Measurements from ENCODE around the gene WDR46. TPM values are rescaled to one million over a fixed set of nuclear protein-coding genes. Genes with fewer than 3 reads are reported as not detected.

Gene WDR46
- total and polyA plus RNA-seq, 2 donors (not counting 3 experiments of a cell fraction or from before 2014, with no cell fraction given): 61.4 to 71.2 TPM

DNA sequence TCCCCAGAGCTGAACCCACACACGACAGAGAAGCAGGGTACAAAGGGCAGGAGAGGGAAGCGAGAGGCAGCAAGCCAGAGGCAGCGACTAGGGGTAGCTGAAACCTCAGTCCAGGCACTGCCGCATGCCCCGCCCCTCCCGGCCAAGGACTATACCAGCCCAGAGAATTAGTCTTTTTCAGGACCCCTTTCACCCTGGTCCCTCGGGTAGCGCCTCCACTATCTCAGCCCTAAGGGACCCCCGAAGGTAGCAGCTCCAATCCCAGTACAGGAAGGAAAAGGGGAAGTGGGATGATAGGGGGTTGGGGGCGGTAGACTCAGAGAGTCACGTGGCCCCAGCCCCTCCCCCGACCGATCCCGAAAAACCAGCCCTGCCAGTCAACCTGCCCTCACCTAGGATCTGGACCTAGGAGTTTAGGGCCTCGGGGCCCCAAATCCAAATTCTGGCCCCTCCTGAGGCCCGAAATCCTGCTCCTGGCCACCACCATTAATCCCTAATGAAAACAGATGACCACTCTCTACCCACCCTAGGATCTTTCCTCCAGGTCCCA is 8.4 kb upstream of the WDR46 start:
- intact Hi-C loops (cut with micrococcal nuclease) (no loop called here), dilution Hi-C loops (cut with MboI; ENCODE audit: extremely low pct_ligation_motif_present, low sequenced_read_pairs) (no loop called here)
- Histone ChIP-seq H3K4me2 (ENCODE audit: insufficient read depth, low read length) (peak overlapping the region; percentile 71), H3K27ac (ENCODE audit: insufficient read depth, low read depth, low read length) (peak overlapping the region; percentile 51), H3K27me3 (ENCODE audit: control insufficient read depth in 2 of 2, insufficient read depth in 2 of 2, low read length in 2 of 2) (no peaks in the 10 kb centered on the region), H3K4me1 (ENCODE audit: control insufficient read depth, extremely low read depth, insufficient read depth, low read length) (peaks cover 13% of the 10 kb centered on the region), H3K9ac (replicated peaks; ENCODE audit: extremely low read depth, insufficient read depth, low read length) (peak overlapping the region; percentile 53), H3K9me3 (replicated peaks; ENCODE audit: control insufficient read depth, insufficient read depth, low read length) (no peaks in the 10 kb centered on the region), H3K9me1 (replicated peaks; ENCODE audit: control insufficient read depth, extremely low read depth, insufficient read depth, low read length) (no peaks in the 10 kb centered on the region), H3K4me3 (replicated peaks in 1 of 3; ENCODE audit: insufficient read depth in 1 of 3, low read depth in 1 of 3, low read length in 3 of 3) (peak overlapping the region; percentile 46 to 82 (median 50)), H3K36me3 (ENCODE audit: control insufficient read depth in 2 of 2, extremely low read depth in 1 of 2, insufficient read depth in 2 of 2, low read length in 2 of 2) (peaks cover 2 to 22% of the 10 kb centered on the region in 2 experiments), H2AFZ (ENCODE audit: low read depth, low read length) (peak overlapping the region; percentile 11), H3K79me2 (ENCODE audit: control insufficient read depth, insufficient read depth, low read length) (peaks cover 16% of the 10 kb centered on the region), H4K20me1 (replicated peaks; ENCODE audit: control insufficient read depth, extremely low read depth, insufficient read depth, low read length) (no peaks in the 10 kb centered on the region)
- peak; percentile 23 for DNase-seq (ENCODE audit: low read depth, low spot score)
- peak; percentile 77 for FAIRE-seq
- BruUV-seq (replicated peaks): no TSS peak
- CTCF ChIA-PET: interaction anchor here (2.0 to 3.3 kb wide), 2 partner anchors 8 to 20 kb away, joined by 6 to 39 read pairs; partner anchors contain the start of genes B3GALT4, PFDN6 and WDR46
- TF ChIP-seq GATA2 (IDR thresholded peaks at IDR 0.05; ENCODE audit: insufficient read depth, insufficient read length, low read depth, low read length) (no peak), FOS (IDR thresholded peaks at IDR 0.05; ENCODE audit: borderline replicate concordance, insufficient read depth, low read length) (no peak), MYC (IDR thresholded peaks at IDR 0.05; ENCODE audit: low read depth, low read length) (no peak), POLR2A (IDR thresholded peaks at IDR 0.05; ENCODE audit: low read depth, low read length) (no peak)
- TF ChIP-seq, protein P1, sequence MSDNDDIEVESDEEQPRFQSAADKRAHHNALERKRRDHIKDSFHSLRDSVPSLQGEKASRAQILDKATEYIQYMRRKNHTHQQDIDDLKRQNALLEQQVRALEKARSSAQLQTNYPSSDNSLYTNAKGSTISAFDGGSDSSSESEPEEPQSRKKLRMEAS (IDR thresholded peaks at IDR 0.05; ENCODE audit: insufficient read depth, insufficient read length): peak; percentile 20
- POLR2A ChIA-PET: interaction anchor here (0.6 to 1.6 kb wide), 3 partner anchors 8 to 20 kb away, joined by 4 to 9 read pairs (median 5); partner anchors contain the start of genes B3GALT4, WDR46 and ZBTB22

GRCh38 chr6:33296797-33297405 is 7.9 kb upstream of the WDR46 start:
- Histone ChIP-seq H3K79me2 (ENCODE audit: control insufficient read depth, insufficient read depth, low read length) (peaks cover 16% of the 10 kb centered on the region), H4K20me1 (replicated peaks; ENCODE audit: control insufficient read depth, extremely low read depth, insufficient read depth, low read length) (no peaks in the 10 kb centered on the region), H3K4me1 (ENCODE audit: control insufficient read depth, extremely low read depth, insufficient read depth, low read length) (peaks cover 13% of the 10 kb centered on the region), H3K27me3 (ENCODE audit: control insufficient read depth in 2 of 2, insufficient read depth in 2 of 2, low read length in 2 of 2) (no peaks in the 10 kb centered on the region), H3K4me2 (ENCODE audit: insufficient read depth, low read length) (peak overlapping the region; percentile 71), H3K27ac (ENCODE audit: insufficient read depth, low read depth, low read length) (no peak overlapping the region), H3K9ac (replicated peaks; ENCODE audit: extremely low read depth, insufficient read depth, low read length) (no peak overlapping the region), H3K4me3 (replicated peaks in 1 of 3; ENCODE audit: insufficient read depth in 1 of 3, low read depth in 1 of 3, low read length in 3 of 3) (peak overlapping the region in 2 of 3 experiments; percentile 50 to 82), H3K36me3 (ENCODE audit: control insufficient read depth in 2 of 2, extremely low read depth in 1 of 2, insufficient read depth in 2 of 2, low read length in 2 of 2) (peaks cover 4 to 27% of the 10 kb centered on the region in 2 experiments), H3K9me1 (replicated peaks; ENCODE audit: control insufficient read depth, extremely low read depth, insufficient read depth, low read length) (no peaks in the 10 kb centered on the region), H3K9me3 (replicated peaks; ENCODE audit: control insufficient read depth, insufficient read depth, low read length) (no peaks in the 10 kb centered on the region), H2AFZ (ENCODE audit: low read depth, low read length) (no peak overlapping the region)
- intact Hi-C loops (cut with micrococcal nuclease) (no loop called here), dilution Hi-C loops (cut with MboI; ENCODE audit: extremely low pct_ligation_motif_present, low sequenced_read_pairs) (no loop called here)
- POLR2A ChIA-PET: interaction anchor here (0.8 to 1.6 kb wide), 2 partner anchors 20 to 21 kb away, joined by 4 to 5 read pairs; partner anchors contain the start of genes B3GALT4 and ZBTB22
- CTCF ChIA-PET: interaction anchor here (2.0 to 3.3 kb wide), 2 partner anchors 8 to 19 kb away, joined by 6 to 39 read pairs; partner anchors contain the start of genes B3GALT4, PFDN6 and WDR46
- TF ChIP-seq GATA2 (IDR thresholded peaks at IDR 0.05; ENCODE audit: insufficient read depth, insufficient read length, low read depth, low read length): no peak
- TF ChIP-seq POLR2AphosphoS5 (IDR thresholded peaks at IDR 0.05; ENCODE audit: insufficient read depth, low read depth, low read length): no peak
- TF ChIP-seq, protein P2, sequence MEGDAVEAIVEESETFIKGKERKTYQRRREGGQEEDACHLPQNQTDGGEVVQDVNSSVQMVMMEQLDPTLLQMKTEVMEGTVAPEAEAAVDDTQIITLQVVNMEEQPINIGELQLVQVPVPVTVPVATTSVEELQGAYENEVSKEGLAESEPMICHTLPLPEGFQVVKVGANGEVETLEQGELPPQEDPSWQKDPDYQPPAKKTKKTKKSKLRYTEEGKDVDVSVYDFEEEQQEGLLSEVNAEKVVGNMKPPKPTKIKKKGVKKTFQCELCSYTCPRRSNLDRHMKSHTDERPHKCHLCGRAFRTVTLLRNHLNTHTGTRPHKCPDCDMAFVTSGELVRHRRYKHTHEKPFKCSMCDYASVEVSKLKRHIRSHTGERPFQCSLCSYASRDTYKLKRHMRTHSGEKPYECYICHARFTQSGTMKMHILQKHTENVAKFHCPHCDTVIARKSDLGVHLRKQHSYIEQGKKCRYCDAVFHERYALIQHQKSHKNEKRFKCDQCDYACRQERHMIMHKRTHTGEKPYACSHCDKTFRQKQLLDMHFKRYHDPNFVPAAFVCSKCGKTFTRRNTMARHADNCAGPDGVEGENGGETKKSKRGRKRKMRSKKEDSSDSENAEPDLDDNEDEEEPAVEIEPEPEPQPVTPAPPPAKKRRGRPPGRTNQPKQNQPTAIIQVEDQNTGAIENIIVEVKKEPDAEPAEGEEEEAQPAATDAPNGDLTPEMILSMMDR (IDR thresholded peaks at IDR 0.05; ENCODE audit: extremely low read depth in 1 of 2, insufficient read depth in 1 of 2, low read depth in 1 of 2, low read length in 2 of 2): no peak
- TF ChIP-seq MYC (IDR thresholded peaks at IDR 0.05; ENCODE audit: low read depth, low read length): no peak
- TF ChIP-seq JUN (IDR thresholded peaks at IDR 0.05; ENCODE audit: borderline replicate concordance, insufficient read depth, insufficient read length, low read depth): no peak
- no peak for TF ChIP-seq FOS (IDR thresholded peaks at IDR 0.05; ENCODE audit: borderline replicate concordance, insufficient read depth, low read length)
- TF ChIP-seq, protein P1 (IDR thresholded peaks at IDR 0.05; ENCODE audit: insufficient read depth, insufficient read length): no peak
- TF ChIP-seq EZH2 (IDR thresholded peaks at IDR 0.05; ENCODE audit: borderline replicate concordance, low read depth, low read length, severe bottlenecking): no peak
- TF ChIP-seq POLR2A (IDR thresholded peaks at IDR 0.05; ENCODE audit: low read depth, low read length): no peak
- FAIRE-seq (no peak), DNase-seq (ENCODE audit: low read depth, low spot score) (no peak)
- BruUV-seq (replicated peaks): no TSS peak
